ENCODE measurements around the gene PSMG4.

GRCh38 chr6:3230256-3230882 is 28.4 kb upstream of the PSMG4 start:
- TF ChIP-seq CTCF (IDR thresholded peaks at IDR 0.05), result no peak
- TF ChIP-seq POLR2A (IDR thresholded peaks at IDR 0.05), result no peak
- no peak for TF ChIP-seq POLR2AphosphoS5 (IDR thresholded peaks at IDR 0.05)

All from stomach (tissue), 4 donors.